Measurements from ENCODE around the gene PHKB. TPM values are rescaled to one million over a fixed set of nuclear protein-coding genes. Genes with fewer than 3 reads are reported as not detected.

Gene PHKB
- total RNA-seq, 1 donor from 2014 or later = 54.4 TPM

DNA sequence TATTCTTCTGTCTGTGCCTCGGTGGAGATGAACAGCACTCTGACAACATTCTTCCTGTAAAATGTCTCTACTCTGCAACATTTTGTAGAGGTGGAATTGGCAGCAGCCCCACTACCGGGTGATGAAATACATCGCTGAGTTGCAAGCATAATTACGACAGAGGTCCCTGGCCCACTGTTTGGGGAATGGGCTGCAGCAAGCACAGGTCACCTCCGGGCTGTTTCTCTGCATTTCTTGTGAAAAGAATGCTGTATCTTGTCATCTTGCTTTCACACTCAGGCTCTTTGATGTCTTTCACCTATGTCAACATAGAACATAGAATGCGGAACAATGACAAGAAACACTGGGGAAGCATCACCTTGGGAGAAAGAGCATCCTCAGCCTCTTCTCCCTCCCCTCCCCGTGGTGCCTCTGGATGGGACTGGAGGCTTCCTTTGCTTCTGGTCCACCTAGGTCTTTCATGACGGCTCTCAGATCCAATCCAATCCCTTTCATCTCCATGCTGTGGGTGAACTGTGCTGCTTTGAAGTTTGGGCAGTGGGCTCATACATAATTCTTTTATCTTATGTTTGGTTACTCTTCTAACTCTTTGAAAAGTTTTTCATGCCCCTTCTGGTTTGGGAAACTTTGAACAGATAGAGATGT, 265.0 kb downstream of the PHKB start:
- DNase-seq (ENCODE audit: low spot score) = no peak

GRCh38 chr16:47727131-47727530, 266.0 kb downstream of the PHKB start:
- DNase-seq (ENCODE audit: low spot score) = no peak

DNA sequence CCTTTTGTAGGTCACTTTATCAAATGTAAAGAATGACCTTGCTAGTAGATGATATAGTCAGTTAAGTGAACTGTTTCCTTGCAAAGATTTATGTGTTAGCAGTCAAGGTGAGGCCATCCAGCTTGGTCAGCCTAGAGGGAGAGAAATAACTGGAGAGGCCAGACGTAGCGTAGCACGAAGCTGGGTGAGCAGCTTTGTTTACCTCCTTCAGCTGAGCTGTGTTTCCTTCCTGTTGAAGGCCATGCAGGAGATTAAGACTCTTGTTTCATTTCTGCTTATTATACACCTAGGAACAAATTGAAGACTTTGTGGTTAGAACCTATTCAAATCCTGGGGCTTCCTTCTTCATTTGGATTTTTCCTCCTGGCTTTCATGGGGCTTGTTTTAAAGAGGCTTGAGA, 267.1 kb downstream of the PHKB start:
- DNase-seq (ENCODE audit: low spot score) = no peak

DNA sequence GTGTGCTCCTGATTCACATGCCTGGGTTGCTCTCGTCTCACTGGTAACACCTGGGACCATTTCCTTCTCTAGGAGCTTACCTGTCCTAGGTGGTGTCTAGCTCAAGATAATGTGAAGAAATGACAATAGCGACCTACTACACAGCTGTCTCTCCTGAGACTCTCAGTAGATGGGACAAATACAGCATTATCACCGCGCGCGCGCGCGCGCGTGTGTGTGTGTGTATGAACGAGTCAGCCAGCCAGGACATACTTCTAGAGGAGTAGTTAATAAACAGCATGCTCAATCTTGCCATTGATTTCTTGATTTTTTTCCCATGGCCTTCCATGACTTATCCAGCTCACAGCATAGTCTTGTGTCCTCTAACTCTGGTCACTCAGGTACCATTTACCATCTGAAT, 268.6 kb downstream of the PHKB start:
- DNase-seq (ENCODE audit: low spot score) = no peak

DNA sequence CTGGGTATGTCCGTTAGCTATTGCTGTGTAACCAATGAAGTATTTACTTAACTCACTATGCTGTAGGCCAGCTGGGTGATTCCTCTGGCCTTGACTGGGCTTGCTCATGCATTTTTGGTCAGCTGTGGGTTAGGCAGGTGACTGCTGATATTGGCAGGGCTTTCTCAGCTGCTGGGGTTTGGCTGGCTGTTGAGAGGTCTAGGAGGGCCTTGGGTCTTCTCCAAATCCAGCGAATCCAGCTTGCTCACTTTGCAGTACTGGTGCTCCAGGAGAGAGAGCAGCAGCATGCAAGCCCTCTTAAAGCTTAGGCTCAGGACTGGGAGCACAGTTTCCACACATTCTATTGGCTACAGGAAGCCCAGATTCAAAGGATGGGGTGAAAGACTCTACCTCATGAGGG, 270.1 kb downstream of the PHKB start:
- DNase-seq (ENCODE audit: low spot score) = no peak

DNA sequence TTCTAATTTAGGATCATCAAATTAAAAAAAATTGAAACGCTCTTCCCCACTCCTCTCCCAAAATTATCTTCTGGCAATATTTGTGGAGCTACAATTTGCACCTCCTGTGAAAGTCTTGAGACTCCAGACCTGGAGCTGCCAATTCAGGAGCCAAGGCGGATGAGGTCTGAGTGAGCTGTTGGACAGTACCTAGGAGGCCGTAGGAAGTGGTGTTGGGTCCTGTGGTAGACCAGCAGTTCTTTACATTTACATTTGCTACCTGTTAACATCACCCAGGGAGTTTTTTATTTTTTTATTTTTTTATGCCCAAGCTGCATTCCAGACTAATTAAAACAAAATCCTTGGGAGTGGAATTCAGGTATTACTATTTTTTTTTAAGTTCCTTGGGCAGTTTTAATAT, 271.0 kb downstream of the PHKB start:
- DNase-seq (ENCODE audit: low spot score) = no peak

DNA sequence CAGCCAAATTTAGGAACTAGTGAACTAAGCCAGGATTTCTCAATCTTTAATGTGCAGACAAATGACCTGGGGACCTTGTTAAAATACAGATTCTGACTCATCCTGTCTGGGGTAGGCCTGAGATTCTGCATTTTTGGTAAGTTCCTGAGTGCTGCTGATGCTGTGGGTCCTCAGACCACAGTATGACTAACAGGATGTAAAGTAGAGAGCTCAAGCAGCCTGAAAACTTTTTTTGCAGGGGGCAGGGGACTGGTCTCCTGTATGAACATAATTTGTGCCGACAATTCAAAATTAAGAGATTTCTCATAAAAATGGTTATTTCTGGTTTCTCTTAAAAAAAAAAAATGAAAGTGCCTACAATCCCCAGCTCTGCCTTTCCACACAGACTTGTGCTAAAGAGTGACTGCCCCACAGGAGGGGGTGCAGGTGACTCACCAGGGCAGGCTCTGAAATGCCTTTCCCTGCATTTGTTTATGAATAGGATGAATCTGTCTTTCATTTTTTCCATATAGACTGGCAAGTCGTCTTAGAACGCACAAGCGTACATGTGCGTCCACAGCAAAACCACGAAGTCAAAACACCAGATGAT, 271.5 kb downstream of the PHKB start:
- DNase-seq (ENCODE audit: low spot score) = no peak

- no peak for DNase-seq (ENCODE audit: low spot score)
Observed at GRCh38 chr16:47734081-47734857, 273.1 kb downstream of the PHKB start.

DNA sequence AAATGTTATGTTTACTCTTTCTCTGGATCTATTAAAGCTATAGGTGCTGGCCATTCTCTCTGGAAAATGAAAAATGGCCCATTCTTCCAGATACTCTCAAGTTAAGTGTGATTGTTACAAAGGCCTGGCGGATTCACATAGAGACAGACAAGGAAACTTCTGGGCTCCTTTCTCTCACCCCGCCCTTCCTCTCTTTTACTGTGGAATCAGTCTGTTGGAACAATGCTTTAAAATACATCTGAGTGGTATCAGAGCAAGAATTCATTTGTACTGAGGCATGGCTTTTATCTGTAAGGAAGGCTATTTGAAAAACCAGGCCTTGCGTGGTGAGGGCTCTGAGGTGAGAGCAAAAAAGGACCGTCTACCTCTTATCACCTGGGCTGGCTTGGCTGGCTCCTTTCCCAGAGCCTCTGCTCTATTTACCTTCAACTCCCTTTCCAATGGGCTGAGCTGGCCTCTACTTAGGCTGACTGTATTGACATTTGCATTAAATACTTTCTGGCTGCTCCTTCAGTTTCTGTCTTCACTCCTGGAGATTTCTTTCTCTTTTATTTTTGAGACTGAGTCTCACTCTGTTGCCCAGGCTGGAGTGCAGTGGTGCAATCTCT, 274.0 kb downstream of the PHKB start:
- no peak for DNase-seq (ENCODE audit: low spot score)

DNA sequence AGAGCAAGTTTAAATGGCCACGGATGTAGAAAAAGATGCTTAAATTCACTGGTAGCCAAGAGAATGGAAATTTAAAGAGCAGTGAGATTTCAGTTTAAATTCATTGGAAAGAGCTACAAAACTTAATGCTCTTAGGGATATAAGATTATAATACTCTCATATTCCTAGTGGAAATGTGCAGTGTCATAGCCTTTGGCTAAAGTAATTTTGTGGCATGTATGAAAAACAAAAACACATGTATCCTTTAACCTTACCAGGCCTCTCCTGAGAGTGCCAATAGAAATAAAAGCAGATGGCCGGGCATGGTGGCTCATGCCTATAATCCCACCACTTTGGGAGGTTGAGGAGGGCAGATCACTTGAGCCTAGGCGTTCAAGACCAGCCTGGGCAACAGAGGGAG, 289.2 kb downstream of the PHKB start:
- no peak for DNase-seq (ENCODE audit: low spot score)

Other genes starting within 250 kb of the PHKB start
- gene ITFG1, start 268 bp upstream of the PHKB start, total RNA-seq (ENCODE audit: insufficient read depth, low replicate concordance) = 40.9 TPM

Data from umbilical cord (tissue), 2 donors.